Neural cell (in vitro differentiated cells): ENCODE results near the gene CHRM4. TPM values are rescaled to one million over a fixed set of nuclear protein-coding genes. Genes with fewer than 3 reads are reported as not detected.
A peak's percentile ranks its signal among the peaks of the same experiment; 100 is the strongest.

Experiments
- H2AFZ ChIP-seq: fragments of 200-600, 300-800 bp; sonication (generic), shearing (Covaris generic); 2 replicates; pipeline ENCODE4 v1.6.0; 2014; ENCODE audit warnings: low read depth, mild to moderate bottlenecking, antibody characterized with exemption, low read length, moderate library complexity
- H3F3A ChIP-seq: fragments of 200-600 bp; shearing (Covaris generic); 2 replicates; pipeline ENCODE4 v1.6.1; 2016; ENCODE audit warnings: mild to moderate bottlenecking, moderate library complexity, mixed read lengths, antibody characterized with exemption, low read length; ENCODE audit not compliant: insufficient read depth, poor library complexity, severe bottlenecking
- H3K27ac ChIP-seq: fragments of 200-600, 300-800 bp; sonication (generic), shearing (Covaris generic); 2 replicates; pipeline ENCODE4 v1.5.1; 2014; ENCODE audit warnings: mild to moderate bottlenecking, low read length, moderate library complexity
- H3K27me3 ChIP-seq: fragments of 300-800, 200-600 bp; sonication (generic), shearing (Covaris generic); 2 replicates; pipeline ENCODE4 v1.6.0; 2014; ENCODE audit warnings: mild to moderate bottlenecking, low read depth, low read length, moderate library complexity; ENCODE audit not compliant: insufficient read depth
- H3K36me3 ChIP-seq: fragments of 300-800, 200-600 bp; sonication (generic), shearing (Covaris generic); 2 replicates; pipeline ENCODE4 v1.5.1; 2014; ENCODE audit warnings: mild to moderate bottlenecking, antibody characterized with exemption, low read length, moderate library complexity; ENCODE audit not compliant: insufficient read depth
- H3K4me2 ChIP-seq: fragments of 300-800, 200-600 bp; sonication (generic), shearing (Covaris generic); 2 replicates; pipeline ENCODE4 v1.6.0; 2014; ENCODE audit warnings: mild to moderate bottlenecking, low read length
- H3K4me3 ChIP-seq: fragments of 300-800, 200-600 bp; sonication (generic), shearing (Covaris generic); 2 replicates; pipeline ENCODE4 v1.5.1; 2014; ENCODE audit warnings: mild to moderate bottlenecking, low read length, moderate library complexity
- H3K79me2 ChIP-seq: fragments of 200-600 bp; shearing (Covaris generic); replicated peaks from 2 replicates; pipeline ENCODE4 v1.6.0; 2014; ENCODE audit warnings: mild to moderate bottlenecking, low read length, moderate library complexity; ENCODE audit not compliant: insufficient read depth
- H3K9ac ChIP-seq: fragments of 300-800, 200-600 bp; sonication (generic), shearing (Covaris generic); 2 replicates; pipeline ENCODE4 v1.6.1; 2016; ENCODE audit warnings: mild to moderate bottlenecking, low read length, mixed read lengths
- H3K9me2 ChIP-seq: fragments of 200-600 bp; shearing (Covaris generic); 2 replicates; pipeline ENCODE4 v1.6.1; 2016; ENCODE audit warnings: mild to moderate bottlenecking, low read length, mixed read lengths; ENCODE audit not compliant: insufficient read depth
- H3K9me3 ChIP-seq: fragments of 200-600, 300-800 bp; sonication (generic), shearing (Covaris generic); 2 replicates; pipeline ENCODE4 v1.6.1; 2016; ENCODE audit warnings: mild to moderate bottlenecking, mixed run types, low read length, moderate library complexity, mixed read lengths
- H4K20me1 ChIP-seq: fragments of 200-600 bp; shearing (Covaris generic); 2 replicates; pipeline ENCODE4 v1.6.1; 2016; ENCODE audit warnings: mild to moderate bottlenecking, mixed run types; ENCODE audit not compliant: insufficient read depth
- CTCF ChIP-seq: fragments of 450-650 bp; IDR thresholded peaks from 2 replicates; pipeline ENCODE4 v1.5.1; 2014; ENCODE audit warnings: antibody characterized with exemption, mild to moderate bottlenecking, moderate library complexity; ENCODE audit not compliant: poor library complexity, severe bottlenecking
- EP300 ChIP-seq: fragments of 450-650 bp; conservative IDR thresholded peaks from 2 replicates; pipeline ENCODE4 v1.6.1; 2014; ENCODE audit warnings: antibody characterized with exemption, mild to moderate bottlenecking, moderate library complexity; ENCODE audit not compliant: poor library complexity, severe bottlenecking
- EZH2 ChIP-seq: fragments of 200-600, 300-800 bp; shearing (Covaris generic), sonication (generic); IDR thresholded peaks from 2 replicates; pipeline ENCODE4 v1.6.1; 2014; ENCODE audit warnings: antibody characterized with exemption, low read length, borderline replicate concordance, mild to moderate bottlenecking; ENCODE audit not compliant: insufficient read depth, poor library complexity, severe bottlenecking
- MXI1 ChIP-seq: fragments of 450-650 bp; conservative IDR thresholded peaks from 2 replicates; pipeline ENCODE4 v1.6.1; 2014; ENCODE audit warnings: antibody characterized with exemption, mild to moderate bottlenecking; ENCODE audit not compliant: poor library complexity, severe bottlenecking
- POLR2AphosphoS5 ChIP-seq: IDR thresholded peaks from 2 replicates; pipeline ENCODE4 v1.6.1; 2012
- RAD21 ChIP-seq: fragments of 450-650 bp; conservative IDR thresholded peaks from 2 replicates; pipeline ENCODE4 v1.6.1; 2014; ENCODE audit warnings: antibody characterized with exemption, mild to moderate bottlenecking, moderate library complexity
- REST ChIP-seq: IDR thresholded peaks from 2 replicates; pipeline ENCODE4 v1.6.1; 2012; ENCODE audit warnings: borderline replicate concordance
- SMC3 ChIP-seq: fragments of 450-650 bp; conservative IDR thresholded peaks from 2 replicates; pipeline ENCODE4 v1.6.1; 2014; ENCODE audit warnings: antibody characterized with exemption, mild to moderate bottlenecking, moderate library complexity; ENCODE audit not compliant: poor library complexity
- TAF1 ChIP-seq: IDR thresholded peaks from 2 replicates; pipeline ENCODE4 v1.6.1; 2012; ENCODE audit warnings: low read depth
- polyA plus RNA-seq: library from polyadenylated mRNA; depleted of rRNA; stranded (reverse); fragments of >200 nt; gene quantifications from 2 replicates; pipeline ENCODE4 v1.2.3, GENCODE V29; 2014

CHRM4 gene
- polyA plus RNA-seq, 1 donor from 2014 or later, result 8.2 TPM

GRCh38 chr11:46393759-46394158 lies 2.2 kb upstream of the CHRM4 start:
- Histone ChIP-seq H3F3A (no peaks in the 10 kb centered on the region), H3K27me3 (peaks cover 38% of the 10 kb centered on the region), H3K9ac (no peak overlapping the region), H3K4me2 (no peak overlapping the region), H3K9me3 (no peaks in the 10 kb centered on the region), H3K79me2 (no peaks in the 10 kb centered on the region), H4K20me1 (no peaks in the 10 kb centered on the region), H2AFZ (no peak overlapping the region), H3K27ac (no peak overlapping the region), H3K4me3 (no peak overlapping the region), H3K9me2 (no peaks in the 10 kb centered on the region), H3K36me3 (no peaks in the 10 kb centered on the region)
- TF ChIP-seq MXI1 (no peak), TAF1 (no peak), SMC3 (no peak), REST (no peak), CTCF (no peak), POLR2AphosphoS5 (no peak), EP300 (no peak), RAD21 (no peak), EZH2 (no peak)

GRCh38 chr11:46393231-46393616 lies 1.6 kb upstream of the CHRM4 start:
- Histone ChIP-seq H3F3A (no peaks in the 10 kb centered on the region), H3K79me2 (no peaks in the 10 kb centered on the region), H3K9me3 (no peaks in the 10 kb centered on the region), H3K27me3 (peaks cover 43% of the 10 kb centered on the region), H2AFZ (no peak overlapping the region), H3K9me2 (no peaks in the 10 kb centered on the region), H3K9ac (no peak overlapping the region), H3K27ac (no peak overlapping the region), H3K36me3 (no peaks in the 10 kb centered on the region), H3K4me2 (no peak overlapping the region), H4K20me1 (no peaks in the 10 kb centered on the region), H3K4me3 (peak overlapping the region; percentile 71)
- TF ChIP-seq EZH2 (no peak), EP300 (no peak), MXI1 (no peak), SMC3 (no peak), POLR2AphosphoS5 (no peak), RAD21 (no peak), TAF1 (no peak), CTCF (no peak), REST (no peak)
